ENCODE results near the gene TIMM29. TPM values are rescaled to one million over a fixed set of nuclear protein-coding genes. Genes with fewer than 3 reads are reported as not detected.

TIMM29 gene
- total RNA-seq, 2 experiments from 2014 or later, result 29.7 to 31.3 TPM

GRCh38 chr19:10965398-10965797 lies 36.8 kb downstream of the TIMM29 start:
- Mint-ChIP-seq H3K36me3 (peaks cover 6% of the 10 kb centered on the region), H3K4me3 (no peak overlapping the region), H3K27me3 (no peaks in the 10 kb centered on the region), H3K4me1 (peaks cover 38% of the 10 kb centered on the region), H3K27ac (no peak overlapping the region), H3K9me3 (no peaks in the 10 kb centered on the region)
- DNase-seq (no peak), ATAC-seq (ENCODE audit: low read depth) (no peak)
- POLR2A ChIA-PET, result no interaction called here

GRCh38 chr19:10966809-10967208 lies 38.2 kb downstream of the TIMM29 start:
- POLR2A ChIA-PET, result no interaction called here
- Mint-ChIP-seq H3K4me1 (peaks cover 37% of the 10 kb centered on the region), H3K4me3 (no peak overlapping the region), H3K27ac (no peak overlapping the region), H3K36me3 (peaks cover 6% of the 10 kb centered on the region), H3K27me3 (no peaks in the 10 kb centered on the region), H3K9me3 (no peaks in the 10 kb centered on the region)
- DNase-seq (no peak), ATAC-seq (ENCODE audit: low read depth) (no peak)

GRCh38 chr19:10968527-10969135 lies 40.0 kb downstream of the TIMM29 start:
- no peak for DNase-seq
- peaks cover 24% of the 10 kb centered on the region for H3K4me1 Mint-ChIP-seq
- H3K4me3 Mint-ChIP-seq, result no peak overlapping the region
- no peak overlapping the region for H3K27ac Mint-ChIP-seq
- no peak for ATAC-seq (ENCODE audit: low read depth)
- POLR2A ChIA-PET, result no interaction called here
- H3K36me3 Mint-ChIP-seq, result peaks cover 9% of the 10 kb centered on the region
- H3K27me3 Mint-ChIP-seq, result no peaks in the 10 kb centered on the region
- H3K9me3 Mint-ChIP-seq, result no peaks in the 10 kb centered on the region

- Mint-ChIP-seq H3K4me3 (no peak overlapping the region), H3K4me1 (peaks cover 25% of the 10 kb centered on the region), H3K9me3 (no peaks in the 10 kb centered on the region), H3K36me3 (peaks cover 8% of the 10 kb centered on the region), H3K27ac (no peak overlapping the region), H3K27me3 (no peaks in the 10 kb centered on the region)
- ATAC-seq (ENCODE audit: low read depth) (no peak), DNase-seq (no peak)
- POLR2A ChIA-PET, result interaction anchor here (0.7 kb wide), 1 partner anchor 435 kb away, joined by 3 read pairs; no protein-coding TSS in a partner anchor
Observed at GRCh38 chr19:10971107-10971726, 42.6 kb downstream of the TIMM29 start.

GRCh38 chr19:10975374-10976130 lies 46.9 kb downstream of the TIMM29 start:
- peaks cover 18% of the 10 kb centered on the region for H3K4me1 Mint-ChIP-seq
- no peak for DNase-seq
- no peaks in the 10 kb centered on the region for H3K9me3 Mint-ChIP-seq
- ATAC-seq (ENCODE audit: low read depth), result no peak
- H3K27ac Mint-ChIP-seq, result no peak overlapping the region
- H3K27me3 Mint-ChIP-seq, result no peaks in the 10 kb centered on the region
- H3K36me3 Mint-ChIP-seq, result peaks cover 7% of the 10 kb centered on the region
- POLR2A ChIA-PET, result no interaction called here
- no peak overlapping the region for H3K4me3 Mint-ChIP-seq

GRCh38 chr19:10976131-10976892 lies 47.7 kb downstream of the TIMM29 start:
- H3K27ac Mint-ChIP-seq, result no peak overlapping the region
- no peak for ATAC-seq (ENCODE audit: low read depth)
- POLR2A ChIA-PET, result no interaction called here
- DNase-seq, result no peak
- no peaks in the 10 kb centered on the region for H3K9me3 Mint-ChIP-seq
- no peak overlapping the region for H3K4me3 Mint-ChIP-seq
- peaks cover 17% of the 10 kb centered on the region for H3K4me1 Mint-ChIP-seq
- H3K27me3 Mint-ChIP-seq, result no peaks in the 10 kb centered on the region
- H3K36me3 Mint-ChIP-seq, result peaks cover 7% of the 10 kb centered on the region

GRCh38 chr19:10977742-10978092 lies 49.1 kb downstream of the TIMM29 start:
- Mint-ChIP-seq H3K9me3 (no peaks in the 10 kb centered on the region), H3K36me3 (peaks cover 7% of the 10 kb centered on the region), H3K4me3 (no peak overlapping the region), H3K27me3 (no peaks in the 10 kb centered on the region), H3K4me1 (peaks cover 17% of the 10 kb centered on the region), H3K27ac (no peak overlapping the region)
- ATAC-seq (ENCODE audit: low read depth) (no peak), DNase-seq (no peak)
- POLR2A ChIA-PET, result no interaction called here

Other genes starting within 250 kb of the TIMM29 start
- gene QTRT1, start 227.4 kb upstream of the TIMM29 start, total RNA-seq, result 10 to 100 TPM; 35.9 to 37.7 TPM
- 100 to 1,000 TPM; 249 to 259 TPM for gene DNM2, start 210.7 kb upstream of the TIMM29 start, total RNA-seq
- gene TMED1, start 92.6 kb upstream of the TIMM29 start, total RNA-seq, result 10 to 100 TPM in 1 of 2 experiments, 1 to 10 TPM in 1; 8.6 to 11.8 TPM
- gene C19orf38, start 80.4 kb upstream of the TIMM29 start, total RNA-seq, result 1 to 10 TPM; 1.9 to 2.2 TPM
- gene CARM1, start 57.3 kb upstream of the TIMM29 start, total RNA-seq, result 10 to 100 TPM; 28.3 to 31.5 TPM
- 10 to 100 TPM; 21.7 to 24.7 TPM for gene YIPF2, start 172 bp upstream of the TIMM29 start, total RNA-seq
- 100 to 1,000 TPM in 1 of 2 experiments, 10 to 100 TPM in 1; 99.9 to 107 TPM for gene SMARCA4, start 32.2 kb downstream of the TIMM29 start, total RNA-seq
- 10 to 100 TPM; 83.8 to 84.8 TPM for gene LDLR, start 160.7 kb downstream of the TIMM29 start, total RNA-seq
- gene SPC24, start 227.0 kb downstream of the TIMM29 start, total RNA-seq, result 10 to 100 TPM; 63.0 to 65.4 TPM

Data from activated naive CD8-positive, alpha-beta T cell treated with anti-CD3 and anti-CD28 coated beads, Interleukin-2, amount 10 ng/mL, durations not matched to agents 7 days and 5 days (primary cell).